H1 (cell line): ENCODE results near the gene TIMM22. TPM values are rescaled to one million over a fixed set of nuclear protein-coding genes. Genes with fewer than 3 reads are reported as not detected.
A peak's percentile ranks its signal among the peaks of the same experiment; 100 is the strongest.

Experiments used
- CTCF ChIA-PET: fragments of 300-600 bp; sonication (Branson Sonifier 250); formaldehyde crosslinking; loops from one replicate; lab custom pipeline; 2021; ENCODE audit not compliant: partially characterized antibody; lab: Charles Lee
- POLR2A ChIA-PET: fragments of 300-600 bp; sonication (Branson Sonifier 250); formaldehyde crosslinking; loops from one replicate; lab custom pipeline; 2021; ENCODE audit warnings: inconsistent platforms; ENCODE audit not compliant: partially characterized antibody; lab: Charles Lee
- DNase-seq, 2 experiments: peaks; one replicate each; pipeline versions ENCODE4 v3.0.0 to v3.0.0-alpha.2; 2010 to 2022; ENCODE audit warnings: low spot score in 2 of 2, low read depth in 1 of 2, mixed read lengths in 1 of 2
- FAIRE-seq: peaks from 2 replicates; lab custom pipeline; 2011; peaks lifted over from hg19 to GRCh38; lab: Jason Lieb, UNC
- H2AFZ ChIP-seq: 2 replicates; pipeline ENCODE4 v1.8.1; 2012; ENCODE audit warnings: low read length, inconsistent platforms
- H2AK5ac ChIP-seq: 2 replicates; pipeline ENCODE4 v1.6.1; 2013; ENCODE audit warnings: low read depth, low read length
- H2BK120ac ChIP-seq: replicated peaks from 2 replicates; pipeline ENCODE3; 2013; ENCODE audit warnings: low read depth, low read length, inconsistent platforms
- H2BK12ac ChIP-seq: 2 replicates; pipeline ENCODE4 v1.6.1; 2013; ENCODE audit warnings: low read depth, low read length
- H2BK15ac ChIP-seq: 2 replicates; pipeline ENCODE4 v1.6.1; 2013; ENCODE audit warnings: low read length
- H2BK20ac ChIP-seq: 2 replicates; pipeline ENCODE4 v1.6.1; 2013; ENCODE audit warnings: low read length
- H2BK5ac ChIP-seq: 2 replicates; pipeline ENCODE4 v1.6.1; 2013; ENCODE audit warnings: low read depth, low read length
- H3K14ac ChIP-seq: 2 replicates; pipeline ENCODE4 v1.6.1; 2013; ENCODE audit warnings: inconsistent platforms; ENCODE audit not compliant: insufficient read length
- H3K18ac ChIP-seq: 2 replicates; pipeline ENCODE4 v1.6.1; 2013; ENCODE audit warnings: low read length; ENCODE audit errors: extremely low read depth
- H3K23ac ChIP-seq: 2 replicates; pipeline ENCODE4 v1.6.1; 2013; ENCODE audit warnings: inconsistent platforms; ENCODE audit not compliant: insufficient read length
- H3K23me2 ChIP-seq: 2 replicates; pipeline ENCODE4 v1.6.1; 2013; ENCODE audit warnings: low read depth, low read length
- H3K27ac ChIP-seq: 2 replicates; pipeline ENCODE4 v1.6.1; 2011; ENCODE audit warnings: low read depth, low read length, inconsistent platforms
- H3K27me3 ChIP-seq, 4 experiments: replicated peaks in 1 of 4; 1 replicate in 1 of 4; 2 replicates in 3 of 4; pipeline versions ENCODE4 v1.6.1 to v1.8.1; 2011 to 2013; ENCODE audit warnings: low read length in 3 of 4, mild to moderate bottlenecking in 3 of 4, inconsistent platforms in 2 of 4, mixed read lengths in 2 of 4, moderate library complexity in 1 of 4; ENCODE audit not compliant: control insufficient read depth in 3 of 4, insufficient read depth in 3 of 4; ENCODE audit errors: extremely low read depth in 1 of 4
- H3K36me3 ChIP-seq, 4 experiments: 2 replicates each; pipeline versions ENCODE4 v1.6.1 to v1.8.1; 2011 to 2013; ENCODE audit warnings: mild to moderate bottlenecking in 4 of 4, low read length in 3 of 4, moderate library complexity in 2 of 4, control low read depth in 1 of 4, inconsistent platforms in 1 of 4; ENCODE audit not compliant: insufficient read depth in 4 of 4, control insufficient read depth in 2 of 4
- H3K4ac ChIP-seq: replicated peaks from 2 replicates; pipeline ENCODE3; 2013; ENCODE audit warnings: low read length, low read depth, mixed read lengths, inconsistent platforms; ENCODE audit not compliant: insufficient read length
- H3K4me1 ChIP-seq, 4 experiments: replicated peaks in 1 of 4; 1 replicate in 1 of 4; 2 replicates in 3 of 4; pipeline versions ENCODE4 v1.6.1 to v1.8.1; 2011 to 2013; ENCODE audit warnings: low read length in 3 of 4, inconsistent platforms in 2 of 4, mixed read lengths in 1 of 4; ENCODE audit not compliant: insufficient read depth in 4 of 4, control insufficient read depth in 3 of 4
- H3K4me2 ChIP-seq, 2 experiments: 2 replicates each; pipeline versions ENCODE4 v1.6.1 to v1.8.1; 2011 to 2013; ENCODE audit warnings: low read depth in 2 of 2, low read length in 2 of 2, control low read depth in 1 of 2, inconsistent platforms in 1 of 2, mild to moderate bottlenecking in 1 of 2; ENCODE audit not compliant: insufficient read depth in 1 of 2
- H3K4me3 ChIP-seq, 4 experiments: fragments of 200-600, 300-600 bp in 1 of 4; sonication (generic), shearing (Covaris generic), sonication (Bioruptor Twin) in 1 of 4; 2 replicates each; pipeline versions ENCODE4 v1.5.1 to v1.8.1; 2011 to 2016; ENCODE audit warnings: low read length in 4 of 4, low read depth in 3 of 4, control low read depth in 2 of 4, inconsistent platforms in 2 of 4, mild to moderate bottlenecking in 2 of 4, mixed read lengths in 1 of 4, moderate library complexity in 1 of 4; ENCODE audit not compliant: insufficient read depth in 2 of 4; ENCODE audit errors: extremely low read depth in 1 of 4
- H3K56ac ChIP-seq: replicated peaks from 2 replicates; pipeline ENCODE3; 2013; ENCODE audit warnings: low read depth, mild to moderate bottlenecking, mixed read lengths, low read length, inconsistent platforms; ENCODE audit not compliant: insufficient read length
- H3K79me1 ChIP-seq: 2 replicates; pipeline ENCODE4 v1.6.1; 2013; ENCODE audit warnings: low read depth, low read length, control low read depth
- H3K79me2 ChIP-seq, 2 experiments: 2 replicates each; pipeline versions ENCODE4 v1.6.1 to v1.8.1; 2012 to 2013; ENCODE audit warnings: low read length in 2 of 2, mild to moderate bottlenecking in 2 of 2, inconsistent platforms in 1 of 2; ENCODE audit not compliant: insufficient read depth in 2 of 2, control insufficient read depth in 1 of 2
- H3K9ac ChIP-seq, 4 experiments: replicated peaks in 1 of 4; 1 replicate in 1 of 4; 2 replicates in 3 of 4; pipeline versions ENCODE4 v1.6.1 to v1.8.1; 2011 to 2013; ENCODE audit warnings: low read depth in 3 of 4, low read length in 3 of 4, control low read depth in 2 of 4, mild to moderate bottlenecking in 2 of 4, moderate library complexity in 2 of 4, inconsistent platforms in 1 of 4; ENCODE audit errors: extremely low read depth in 1 of 4
- H3K9me3 ChIP-seq, 2 experiments: 2 replicates each; pipeline versions ENCODE4 v1.6.1 to v1.8.1; 2012 to 2013; ENCODE audit warnings: mild to moderate bottlenecking in 2 of 2, moderate library complexity in 2 of 2, control low read depth in 1 of 2, inconsistent platforms in 1 of 2, low read depth in 1 of 2, low read length in 1 of 2, mixed read lengths in 1 of 2; ENCODE audit not compliant: insufficient read depth in 2 of 2
- H4K20me1 ChIP-seq, 2 experiments: replicated peaks in 1 of 2; 2 replicates each; pipeline versions ENCODE3 to v1.8.1; 2011 to 2013; ENCODE audit warnings: inconsistent platforms in 2 of 2, low read length in 2 of 2, mild to moderate bottlenecking in 1 of 2; ENCODE audit not compliant: insufficient read depth in 2 of 2, control insufficient read depth in 1 of 2
- H4K5ac ChIP-seq: 2 replicates; pipeline ENCODE4 v1.6.1; 2013; ENCODE audit warnings: low read length, low read depth, mixed read lengths, inconsistent platforms; ENCODE audit not compliant: insufficient read length
- H4K8ac ChIP-seq: 2 replicates; pipeline ENCODE4 v1.8.0; 2013; ENCODE audit warnings: mild to moderate bottlenecking, moderate library complexity, low read length, inconsistent platforms; ENCODE audit not compliant: insufficient read depth; ENCODE audit errors: extremely low read depth
- H4K91ac ChIP-seq: replicated peaks from 2 replicates; pipeline ENCODE3; 2013; ENCODE audit warnings: low read length, mixed read lengths, inconsistent platforms; ENCODE audit not compliant: insufficient read length
- WGBS, 2 experiments: shearing (Covaris generic) in 1 of 2; methylation state at CpG; one replicate each; pipeline versions ENCODE4 v1.1.6 to v1.1.7; 2013 to 2015; ENCODE audit warnings: low lambda C conversion rate in 2 of 2, mixed read lengths in 2 of 2, inconsistent platforms in 1 of 2, low coverage in 1 of 2, missing lambda C conversion rate in 1 of 2; ENCODE audit not compliant: insufficient replicate concordance in 2 of 2, insufficient coverage in 1 of 2, insufficient read length in 1 of 2; ENCODE audit errors: extremely low coverage in 1 of 2, missing lambda C conversion rate in 1 of 2; 5-methylcytosine and 5-hydroxymethylcytosine counted together
- polyA plus RNA-seq, 7 experiments: library from polyadenylated mRNA; depleted of rRNA in 3 of 7; stranded (reverse) in 5 of 7; unstranded in 2 of 7; fragments of >200 nt in 5 of 7; fragments of 200-250 nt in 2 of 7; gene quantifications; 1 replicate in 5 of 7; 2 replicates in 1 of 7; 4 replicates in 1 of 7; pipeline versions ENCODE4 v1.2.1 to v1.2.3, GENCODE V29; 2011 to 2013; ENCODE audit warnings: missing spikeins in 2 of 7, mixed read lengths in 2 of 7
- total RNA-seq: library from RNA; stranded (reverse); fragmentation: NEBNext Ultra II Directional; extraction: Animal tissue kit (Norgen Biotek cat#: 25700); gene quantifications from 2 replicates; pipeline ENCODE4 v1.2.1, GENCODE V29; 2021

The TIMM22 gene
- total and polyA plus RNA-seq, 2 of the 8 experiments (the other 6 are each of a cell fraction or from before 2014, with no cell fraction given) = 13.8 to 17.4 TPM

GRCh38 chr17:1032391-1032790 is 35.5 kb downstream of the TIMM22 start:
- peak overlapping the region; percentile 16 for H3K56ac ChIP-seq
- no peak overlapping the region for H3K4ac ChIP-seq
- FAIRE-seq (no peak), DNase-seq (no peak)
- no peak overlapping the region for H2BK5ac ChIP-seq
- peaks cover 0 to 9% (median 3%) of the 10 kb centered on the region in 4 experiments; a peak in 3 of 7 replicates for H3K4me1 ChIP-seq
- H2BK20ac ChIP-seq = no peak overlapping the region
- peak overlapping the region; percentile 30 to 70 (median 36); a peak in 7 of 8 replicates for H3K4me3 ChIP-seq
- H4K8ac ChIP-seq = no peak overlapping the region
- peak overlapping the region; percentile 26 to 73 for H3K4me2 ChIP-seq
- no peak overlapping the region for H2AK5ac ChIP-seq
- H3K27me3 ChIP-seq = peaks cover 0 to 14% (median 7%) of the 10 kb centered on the region in 4 experiments; a peak in 5 of 7 replicates
- no peak overlapping the region for H3K27ac ChIP-seq
- no peak overlapping the region for H2AFZ ChIP-seq
- no peaks in the 10 kb centered on the region for H3K79me2 ChIP-seq
- peaks cover 6 to 17% of the 10 kb centered on the region in 2 experiments for H4K20me1 ChIP-seq
- ChIA-PET CTCF (interaction anchor here (1.0 kb wide), 1 partner anchor 51 kb away, joined by 3 read pairs; no protein-coding TSS in a partner anchor), POLR2A (no interaction called here)
- 52% methylated on average over 27 of the region's 27 CpGs; no CpG with 5 or more reads in 1 of the 2 experiments for WGBS, 2 experiments
- no peak overlapping the region for H3K23ac ChIP-seq
- no peak overlapping the region for H3K18ac ChIP-seq
- no peak overlapping the region for H3K9ac ChIP-seq
- H3K23me2 ChIP-seq = peaks cover 7% of the 10 kb centered on the region; the same call in 1 of the 2 replicates
- H3K79me1 ChIP-seq = no peaks in the 10 kb centered on the region
- H2BK120ac ChIP-seq = no peak overlapping the region
- no peak overlapping the region for H2BK12ac ChIP-seq
- H3K14ac ChIP-seq = no peak overlapping the region
- H3K36me3 ChIP-seq = no peaks in the 10 kb centered on the region; a peak in 1 of 8 replicates
- no peaks in the 10 kb centered on the region for H3K9me3 ChIP-seq
- no peak overlapping the region for H2BK15ac ChIP-seq
- no peak overlapping the region for H4K91ac ChIP-seq
- H4K5ac ChIP-seq = no peak overlapping the region
